CD14-positive monocyte (primary cell): ENCODE results near the gene AGPAT3. TPM values are rescaled to one million over a fixed set of nuclear protein-coding genes. Genes with fewer than 3 reads are reported as not detected.

Experiments used
- DNase-seq, 3 donors: peaks; one replicate each; pipeline ENCODE4 v3.0.0-alpha.2; 2011 to 2022
- H2AFZ ChIP-seq: 2 replicates; pipeline ENCODE4 v1.6.0; 2012; ENCODE audit warnings: mild to moderate bottlenecking, low read depth, low read length, inconsistent platforms; ENCODE audit not compliant: insufficient read depth, poor library complexity, severe bottlenecking
- H3K27ac ChIP-seq, 2 donors: 1 replicate in 1 of 2; 2 replicates in 1 of 2; pipeline ENCODE4 v1.5.1; 2012 to 2013; ENCODE audit warnings: low read length in 2 of 2, control low read depth in 1 of 2, inconsistent platforms in 1 of 2, low read depth in 1 of 2, mild to moderate bottlenecking in 1 of 2
- H3K27me3 ChIP-seq, 2 donors: one replicate each; pipeline versions ENCODE4 v1.6.0 to v1.6.1; 2011 to 2013; ENCODE audit warnings: low read length in 2 of 2; ENCODE audit not compliant: control insufficient read depth in 2 of 2, insufficient read depth in 2 of 2
- H3K36me3 ChIP-seq, 2 donors: replicated peaks in 1 of 2; 1 replicate in 1 of 2; 2 replicates in 1 of 2; pipeline versions ENCODE4 v1.5.1 to v1.6.1; 2012 to 2013; ENCODE audit warnings: low read length in 2 of 2, control low read depth in 1 of 2, inconsistent platforms in 1 of 2, mild to moderate bottlenecking in 1 of 2; ENCODE audit not compliant: insufficient read depth in 2 of 2, control insufficient read depth in 1 of 2
- H3K4me1 ChIP-seq, 2 donors: 1 replicate in 1 of 2; 2 replicates in 1 of 2; pipeline versions ENCODE4 v1.5.1 to v1.6.1; 2012 to 2013; ENCODE audit warnings: low read length in 2 of 2, control low read depth in 1 of 2, inconsistent platforms in 1 of 2, mild to moderate bottlenecking in 1 of 2, moderate library complexity in 1 of 2; ENCODE audit not compliant: insufficient read depth in 2 of 2, control insufficient read depth in 1 of 2
- H3K4me2 ChIP-seq: replicated peaks from 2 replicates; pipeline ENCODE3; 2012; ENCODE audit warnings: low read length, moderate library complexity, mild to moderate bottlenecking; ENCODE audit not compliant: poor library complexity, severe bottlenecking; ENCODE audit errors: extremely low read depth
- H3K4me3 ChIP-seq, 3 experiments: fragments of 200-600 bp in 1 of 3; sonication (generic) in 1 of 3; replicated peaks in 1 of 3; 1 replicate in 2 of 3; 2 replicates in 1 of 3; pipeline ENCODE4 v1.5.1; 2011 to 2013; ENCODE audit warnings: low read length in 3 of 3, mild to moderate bottlenecking in 3 of 3, control low read depth in 2 of 3, low read depth in 2 of 3, inconsistent platforms in 1 of 3, moderate library complexity in 1 of 3
- H3K79me2 ChIP-seq: 2 replicates; pipeline ENCODE4 v1.6.0; 2012; ENCODE audit warnings: mild to moderate bottlenecking, control low read depth, inconsistent platforms, low read length, moderate library complexity; ENCODE audit not compliant: insufficient read depth
- H3K9ac ChIP-seq: 2 replicates; pipeline ENCODE4 v1.6.0; 2017; ENCODE audit warnings: low read length, mild to moderate bottlenecking; ENCODE audit not compliant: insufficient read depth, poor library complexity, severe bottlenecking
- H3K9me3 ChIP-seq, 2 donors: replicated peaks in 1 of 2; 1 replicate in 1 of 2; 2 replicates in 1 of 2; pipeline versions ENCODE4 v1.5.1 to v1.6.1; 2012 to 2013; ENCODE audit warnings: low read length in 2 of 2, control low read depth in 1 of 2; ENCODE audit not compliant: control insufficient read depth in 1 of 2, insufficient read depth in 1 of 2
- H4K20me1 ChIP-seq: 2 replicates; pipeline ENCODE4 v1.6.0; 2012; ENCODE audit warnings: mild to moderate bottlenecking, low read length, control low read depth, moderate library complexity; ENCODE audit not compliant: insufficient read depth
- H3K27ac Mint-ChIP-seq, 7 donors: one replicate each; pipeline ENCODE4 v1.8.0; 2020; ENCODE audit warnings: mild to moderate bottlenecking in 7 of 7, mixed read lengths in 7 of 7, moderate library complexity in 6 of 7, inconsistent platforms in 2 of 7
- H3K27me3 Mint-ChIP-seq, 3 donors: one replicate each; pipeline ENCODE4 v1.8.0; 2021 to 2022; ENCODE audit warnings: low read depth in 3 of 3, mild to moderate bottlenecking in 3 of 3, mixed read lengths in 3 of 3, moderate library complexity in 3 of 3, inconsistent platforms in 1 of 3
- H3K36me3 Mint-ChIP-seq, 2 donors: one replicate each; pipeline ENCODE4 v1.8.0; 2020; ENCODE audit warnings: mixed read lengths in 2 of 2, inconsistent platforms in 1 of 2, mild to moderate bottlenecking in 1 of 2
- H3K4me1 Mint-ChIP-seq: one replicate; pipeline ENCODE4 v1.8.0; 2020; ENCODE audit warnings: mild to moderate bottlenecking, mixed read lengths
- H3K4me3 Mint-ChIP-seq, 2 donors: one replicate each; pipeline ENCODE4 v1.8.0; 2020; ENCODE audit warnings: mild to moderate bottlenecking in 2 of 2, mixed read lengths in 2 of 2, moderate library complexity in 1 of 2
- H3K9me3 Mint-ChIP-seq, 7 donors: one replicate each; pipeline ENCODE4 v1.8.0; 2020 to 2022; ENCODE audit warnings: mixed read lengths in 7 of 7, mild to moderate bottlenecking in 6 of 7, moderate library complexity in 6 of 7, inconsistent platforms in 2 of 7
- WGBS: methylation state at CpG from one replicate; pipeline ENCODE4 v1.1.5; 2013; ENCODE audit warnings: missing lambda C conversion rate; ENCODE audit not compliant: insufficient coverage; 5-methylcytosine and 5-hydroxymethylcytosine counted together
- intact Hi-C, 2 donors: fragments of 100-400 bp; cut with micrococcal nuclease; formaldehyde crosslinking; loops; one replicate each; pipeline versions ENCODE4 v1.15.0 to v1.15.1; 2023
- polyA plus RNA-seq, 3 donors: library from polyadenylated mRNA; depleted of rRNA in 1 of 3; unstranded in 2 of 3; stranded (reverse) in 1 of 3; fragments of 300-500 nt in 2 of 3; fragments of >200 nt in 1 of 3; fragmentation: Illumina TruSeq in 2 of 3; gene quantifications; 1 replicate in 2 of 3; 2 replicates in 1 of 3; pipeline ENCODE4 v1.2.3, GENCODE V29; 2012 to 2021
- TF ChIP-seq, protein P1 (sequence below): fragments of 200-600 bp; IDR thresholded peaks from one replicate; pipeline ENCODE4 v1.8.0; 2022; ENCODE audit warnings: antibody characterized with exemption, mild to moderate bottlenecking

Gene AGPAT3
- polyA plus RNA-seq, 3 donors: 24.9 to 49.3 (median 26.2) TPM

DNA sequence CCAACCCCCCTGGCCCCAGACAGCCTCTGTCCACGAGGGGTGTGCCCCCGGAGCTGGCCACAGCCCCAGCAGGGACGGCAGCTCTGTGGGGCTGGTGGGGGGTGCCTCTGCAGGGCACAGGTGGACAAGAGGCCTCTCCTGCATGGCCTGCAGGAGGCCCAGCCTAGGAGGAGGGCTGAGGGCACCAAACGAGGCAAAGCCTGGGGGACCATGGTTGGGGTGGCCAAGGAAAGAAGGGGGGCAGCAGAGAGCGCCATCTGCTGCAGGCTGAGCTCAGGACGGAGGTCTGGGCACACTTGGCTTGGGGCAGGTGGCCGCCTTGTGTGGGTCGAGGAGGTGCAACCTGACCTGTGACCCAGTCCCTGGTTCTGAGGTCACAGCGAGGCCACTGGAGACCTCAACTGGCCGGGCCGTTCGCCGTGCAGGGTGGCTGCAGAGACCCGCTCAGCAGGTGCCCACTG is 48.4 kb upstream of the AGPAT3 start:
- Mint-ChIP-seq H3K4me3 (no peak overlapping the region), H3K4me1 (peaks cover 79% of the 10 kb centered on the region), H3K36me3 (no peaks in the 10 kb centered on the region), H3K27me3 (peaks cover 0 to 4% (median 0%) of the 10 kb centered on the region in 3 donors), H3K27ac (peak overlapping the region in 5 of 7 donors; percentile 15 to 91 (median 69)), H3K9me3 (peaks cover 0 to 9% (median 5%) of the 10 kb centered on the region in 7 donors)
- Histone ChIP-seq H3K36me3 (no peaks in the 10 kb centered on the region), H3K27ac (peak overlapping the region; percentile 84 to 85), H3K4me3 (no peak overlapping the region), H3K79me2 (peaks cover 7% of the 10 kb centered on the region), H3K27me3 (no peaks in the 10 kb centered on the region), H3K9ac (peak overlapping the region; percentile 15), H3K4me2 (no peak overlapping the region), H2AFZ (no peak overlapping the region), H3K4me1 (peaks cover 78 to 88% of the 10 kb centered on the region in 2 donors), H3K9me3 (peaks cover 0 to 5% of the 10 kb centered on the region in 2 donors), H4K20me1 (no peaks in the 10 kb centered on the region)
- 91% methylated on average over 11 of the region's 14 CpGs for WGBS
- DNase-seq: no peak
- TF ChIP-seq, protein P1, sequence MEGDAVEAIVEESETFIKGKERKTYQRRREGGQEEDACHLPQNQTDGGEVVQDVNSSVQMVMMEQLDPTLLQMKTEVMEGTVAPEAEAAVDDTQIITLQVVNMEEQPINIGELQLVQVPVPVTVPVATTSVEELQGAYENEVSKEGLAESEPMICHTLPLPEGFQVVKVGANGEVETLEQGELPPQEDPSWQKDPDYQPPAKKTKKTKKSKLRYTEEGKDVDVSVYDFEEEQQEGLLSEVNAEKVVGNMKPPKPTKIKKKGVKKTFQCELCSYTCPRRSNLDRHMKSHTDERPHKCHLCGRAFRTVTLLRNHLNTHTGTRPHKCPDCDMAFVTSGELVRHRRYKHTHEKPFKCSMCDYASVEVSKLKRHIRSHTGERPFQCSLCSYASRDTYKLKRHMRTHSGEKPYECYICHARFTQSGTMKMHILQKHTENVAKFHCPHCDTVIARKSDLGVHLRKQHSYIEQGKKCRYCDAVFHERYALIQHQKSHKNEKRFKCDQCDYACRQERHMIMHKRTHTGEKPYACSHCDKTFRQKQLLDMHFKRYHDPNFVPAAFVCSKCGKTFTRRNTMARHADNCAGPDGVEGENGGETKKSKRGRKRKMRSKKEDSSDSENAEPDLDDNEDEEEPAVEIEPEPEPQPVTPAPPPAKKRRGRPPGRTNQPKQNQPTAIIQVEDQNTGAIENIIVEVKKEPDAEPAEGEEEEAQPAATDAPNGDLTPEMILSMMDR: no peak
- intact Hi-C loops: loop anchor here in 1 of 2 donors (10.0 kb wide), 1 partner anchor 118 kb away; no protein-coding TSS in a partner anchor

DNA sequence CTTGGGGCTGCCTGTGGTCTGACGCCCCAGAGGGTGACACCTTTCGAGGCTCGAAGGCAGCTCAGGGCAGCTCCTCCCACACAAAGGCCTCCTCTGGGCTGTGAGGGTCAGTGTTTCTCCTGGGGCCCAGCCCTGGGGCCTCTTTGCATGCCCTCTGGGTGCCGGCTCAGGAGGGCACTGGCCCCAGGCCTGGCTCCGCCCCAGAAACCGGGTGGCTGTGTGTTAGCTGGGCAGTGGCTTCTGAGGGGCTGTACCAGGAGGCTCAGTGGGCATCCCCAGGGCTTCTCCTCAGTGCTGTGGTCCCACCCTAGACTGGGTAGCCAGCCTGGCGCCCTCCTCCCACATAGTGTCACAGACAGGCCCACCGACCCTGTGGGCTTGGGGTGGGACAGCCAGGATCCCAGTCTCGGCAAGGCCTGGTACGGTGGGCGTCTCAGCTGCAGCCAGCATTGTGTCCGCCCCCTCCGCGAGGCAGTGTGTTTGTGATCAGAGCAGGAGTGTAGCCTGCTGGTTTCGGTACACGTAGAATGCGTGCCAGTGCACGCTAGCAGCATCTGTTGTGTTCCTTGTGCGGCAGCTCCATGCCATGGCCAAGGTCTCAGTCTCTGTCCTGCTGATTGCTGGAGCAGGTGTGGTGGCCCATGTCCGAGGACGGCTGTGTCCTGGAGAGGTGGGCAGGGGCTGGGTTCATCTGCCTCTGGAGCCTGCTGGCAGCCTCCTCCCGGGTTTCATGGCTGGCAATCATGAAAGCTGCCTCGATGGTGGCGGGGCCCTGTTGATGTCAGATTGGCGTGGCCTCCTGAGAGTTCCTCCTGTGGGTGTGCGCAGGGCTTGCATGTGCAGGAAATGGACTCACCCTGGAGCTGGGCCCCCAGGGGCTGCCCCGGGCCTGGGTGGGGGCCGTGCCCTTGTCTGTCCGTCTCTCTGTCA is 47.6 kb upstream of the AGPAT3 start:
- Histone ChIP-seq H4K20me1 (no peaks in the 10 kb centered on the region), H3K4me3 (peak overlapping the region in 1 of 3 experiments; percentile 62), H2AFZ (peak overlapping the region; percentile 44), H3K9ac (peak overlapping the region; percentile 44), H3K79me2 (no peaks in the 10 kb centered on the region), H3K36me3 (no peaks in the 10 kb centered on the region), H3K27ac (peak overlapping the region; percentile 84 to 85), H3K9me3 (peaks cover 0 to 5% of the 10 kb centered on the region in 2 donors), H3K4me1 (peaks cover 70 to 80% of the 10 kb centered on the region in 2 donors), H3K4me2 (peak overlapping the region; percentile 65), H3K27me3 (no peaks in the 10 kb centered on the region)
- peak; percentile 34 to 73 (median 44) for DNase-seq
- TF ChIP-seq, protein P1: no peak
- Mint-ChIP-seq H3K4me3 (peak overlapping the region in 1 of 2 donors; percentile 73), H3K27ac (peak overlapping the region; percentile 87 to 95 (median 91)), H3K27me3 (peaks cover 0 to 6% (median 0%) of the 10 kb centered on the region in 3 donors), H3K9me3 (peaks cover 0 to 9% (median 5%) of the 10 kb centered on the region in 7 donors), H3K36me3 (no peaks in the 10 kb centered on the region), H3K4me1 (peaks cover 73% of the 10 kb centered on the region)
- WGBS: 72% methylated on average over 24 of the region's 29 CpGs
- intact Hi-C loops: loop anchor here in 1 of 2 donors (10.0 kb wide), 1 partner anchor 117 kb away; no protein-coding TSS in a partner anchor
